Measurements from ENCODE around the gene DLG5. TPM values are rescaled to one million over a fixed set of nuclear protein-coding genes. Genes with fewer than 3 reads are reported as not detected.

Gene DLG5
- total and polyA plus RNA-seq, 10 of the 15 experiments (the other 5 are each of a cell fraction or from before 2014, with no cell fraction given): 0.18 to 6.6 (median 2.7) TPM

- TF ChIP-seq, protein P1, sequence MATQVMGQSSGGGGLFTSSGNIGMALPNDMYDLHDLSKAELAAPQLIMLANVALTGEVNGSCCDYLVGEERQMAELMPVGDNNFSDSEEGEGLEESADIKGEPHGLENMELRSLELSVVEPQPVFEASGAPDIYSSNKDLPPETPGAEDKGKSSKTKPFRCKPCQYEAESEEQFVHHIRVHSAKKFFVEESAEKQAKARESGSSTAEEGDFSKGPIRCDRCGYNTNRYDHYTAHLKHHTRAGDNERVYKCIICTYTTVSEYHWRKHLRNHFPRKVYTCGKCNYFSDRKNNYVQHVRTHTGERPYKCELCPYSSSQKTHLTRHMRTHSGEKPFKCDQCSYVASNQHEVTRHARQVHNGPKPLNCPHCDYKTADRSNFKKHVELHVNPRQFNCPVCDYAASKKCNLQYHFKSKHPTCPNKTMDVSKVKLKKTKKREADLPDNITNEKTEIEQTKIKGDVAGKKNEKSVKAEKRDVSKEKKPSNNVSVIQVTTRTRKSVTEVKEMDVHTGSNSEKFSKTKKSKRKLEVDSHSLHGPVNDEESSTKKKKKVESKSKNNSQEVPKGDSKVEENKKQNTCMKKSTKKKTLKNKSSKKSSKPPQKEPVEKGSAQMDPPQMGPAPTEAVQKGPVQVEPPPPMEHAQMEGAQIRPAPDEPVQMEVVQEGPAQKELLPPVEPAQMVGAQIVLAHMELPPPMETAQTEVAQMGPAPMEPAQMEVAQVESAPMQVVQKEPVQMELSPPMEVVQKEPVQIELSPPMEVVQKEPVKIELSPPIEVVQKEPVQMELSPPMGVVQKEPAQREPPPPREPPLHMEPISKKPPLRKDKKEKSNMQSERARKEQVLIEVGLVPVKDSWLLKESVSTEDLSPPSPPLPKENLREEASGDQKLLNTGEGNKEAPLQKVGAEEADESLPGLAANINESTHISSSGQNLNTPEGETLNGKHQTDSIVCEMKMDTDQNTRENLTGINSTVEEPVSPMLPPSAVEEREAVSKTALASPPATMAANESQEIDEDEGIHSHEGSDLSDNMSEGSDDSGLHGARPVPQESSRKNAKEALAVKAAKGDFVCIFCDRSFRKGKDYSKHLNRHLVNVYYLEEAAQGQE (IDR thresholded peaks at IDR 0.05; ENCODE audit: low read depth, low read length): no peak
- TF ChIP-seq EGR1 (IDR thresholded peaks at IDR 0.05; ENCODE audit: borderline replicate concordance in 1 of 2, low read depth in 2 of 2, low read length in 2 of 2) (no peak), POU2F2 (IDR thresholded peaks at IDR 0.05; ENCODE audit: borderline replicate concordance, low read depth, low read length) (no peak), HDAC6 (IDR thresholded peaks at IDR 0.05; ENCODE audit: unreplicated experiment) (no peak), ZNF207 (IDR thresholded peaks at IDR 0.05; ENCODE audit: borderline replicate concordance) (no peak), BACH1 (IDR thresholded peaks at IDR 0.05; ENCODE audit: borderline replicate concordance) (no peak)
- TF ChIP-seq, protein P2, sequence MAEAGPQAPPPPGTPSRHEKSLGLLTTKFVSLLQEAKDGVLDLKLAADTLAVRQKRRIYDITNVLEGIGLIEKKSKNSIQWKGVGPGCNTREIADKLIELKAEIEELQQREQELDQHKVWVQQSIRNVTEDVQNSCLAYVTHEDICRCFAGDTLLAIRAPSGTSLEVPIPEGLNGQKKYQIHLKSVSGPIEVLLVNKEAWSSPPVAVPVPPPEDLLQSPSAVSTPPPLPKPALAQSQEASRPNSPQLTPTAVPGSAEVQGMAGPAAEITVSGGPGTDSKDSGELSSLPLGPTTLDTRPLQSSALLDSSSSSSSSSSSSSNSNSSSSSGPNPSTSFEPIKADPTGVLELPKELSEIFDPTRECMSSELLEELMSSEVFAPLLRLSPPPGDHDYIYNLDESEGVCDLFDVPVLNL (IDR thresholded peaks at IDR 0.05; ENCODE audit: low read depth, low read length): no peak
- TF ChIP-seq, protein P3, sequence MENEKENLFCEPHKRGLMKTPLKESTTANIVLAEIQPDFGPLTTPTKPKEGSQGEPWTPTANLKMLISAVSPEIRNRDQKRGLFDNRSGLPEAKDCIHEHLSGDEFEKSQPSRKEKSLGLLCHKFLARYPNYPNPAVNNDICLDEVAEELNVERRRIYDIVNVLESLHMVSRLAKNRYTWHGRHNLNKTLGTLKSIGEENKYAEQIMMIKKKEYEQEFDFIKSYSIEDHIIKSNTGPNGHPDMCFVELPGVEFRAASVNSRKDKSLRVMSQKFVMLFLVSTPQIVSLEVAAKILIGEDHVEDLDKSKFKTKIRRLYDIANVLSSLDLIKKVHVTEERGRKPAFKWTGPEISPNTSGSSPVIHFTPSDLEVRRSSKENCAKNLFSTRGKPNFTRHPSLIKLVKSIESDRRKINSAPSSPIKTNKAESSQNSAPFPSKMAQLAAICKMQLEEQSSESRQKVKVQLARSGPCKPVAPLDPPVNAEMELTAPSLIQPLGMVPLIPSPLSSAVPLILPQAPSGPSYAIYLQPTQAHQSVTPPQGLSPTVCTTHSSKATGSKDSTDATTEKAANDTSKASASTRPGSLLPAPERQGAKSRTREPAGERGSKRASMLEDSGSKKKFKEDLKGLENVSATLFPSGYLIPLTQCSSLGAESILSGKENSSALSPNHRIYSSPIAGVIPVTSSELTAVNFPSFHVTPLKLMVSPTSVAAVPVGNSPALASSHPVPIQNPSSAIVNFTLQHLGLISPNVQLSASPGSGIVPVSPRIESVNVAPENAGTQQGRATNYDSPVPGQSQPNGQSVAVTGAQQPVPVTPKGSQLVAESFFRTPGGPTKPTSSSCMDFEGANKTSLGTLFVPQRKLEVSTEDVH (IDR thresholded peaks at IDR 0.05; ENCODE audit: low read depth, partially characterized antibody): no peak
Observed at GRCh38 chr10:77853256-77853655, 73.3 kb downstream of the DLG5 start (continued).
